Loucy (cell line): ENCODE results near the gene F2RL2.

Experiments
- H2AFZ ChIP-seq: fragments of 200-600 bp; sonication (generic); 2 replicates; pipeline ENCODE4 v1.6.0; 2016; ENCODE audit warnings: antibody characterized with exemption, mild to moderate bottlenecking, low read length, moderate library complexity
- H3F3A ChIP-seq: fragments of 200-600 bp; 2 replicates; pipeline ENCODE4 v1.6.0; 2016; ENCODE audit warnings: antibody characterized with exemption, low read depth, mild to moderate bottlenecking
- H3K27me3 ChIP-seq: fragments of 200-600 bp; sonication (generic); 2 replicates; pipeline ENCODE4 v1.6.1; 2014; ENCODE audit warnings: low read length, mild to moderate bottlenecking; ENCODE audit not compliant: insufficient read depth, poor library complexity, severe bottlenecking
- H3K36me3 ChIP-seq: fragments of 200-600 bp; sonication (generic); 2 replicates; pipeline ENCODE4 v1.6.1; 2016; ENCODE audit warnings: low read length; ENCODE audit not compliant: insufficient read depth
- H3K4me1 ChIP-seq: fragments of 200-600 bp; sonication (generic); 2 replicates; pipeline ENCODE4 v1.5.1; 2014; ENCODE audit warnings: low read length, mild to moderate bottlenecking; ENCODE audit not compliant: insufficient read depth, poor library complexity, severe bottlenecking
- H3K4me2 ChIP-seq: fragments of 200-600 bp; sonication (generic); 2 replicates; pipeline ENCODE4 v1.6.0; 2014; ENCODE audit warnings: antibody characterized with exemption, low read length, low read depth, mild to moderate bottlenecking; ENCODE audit not compliant: poor library complexity, severe bottlenecking
- H3K4me3 ChIP-seq: fragments of 200-600 bp; sonication (generic); 2 replicates; pipeline ENCODE4 v1.5.1; 2014; ENCODE audit warnings: low read length, mild to moderate bottlenecking, mixed read lengths; ENCODE audit not compliant: poor library complexity, severe bottlenecking
- H3K79me2 ChIP-seq: fragments of 200-600 bp; sonication (generic); 2 replicates; pipeline ENCODE4 v1.6.1; 2014; ENCODE audit warnings: low read length; ENCODE audit not compliant: insufficient read depth
- H3K9ac ChIP-seq: fragments of 200-600 bp; sonication (generic); 2 replicates; pipeline ENCODE4 v1.6.0; 2014; ENCODE audit warnings: mild to moderate bottlenecking, low read depth, low read length, moderate library complexity; ENCODE audit not compliant: poor library complexity, severe bottlenecking
- H3K9me2 ChIP-seq: fragments of 200-600 bp; sonication (generic); replicated peaks from 2 replicates; pipeline ENCODE4 v1.6.1; 2016; ENCODE audit warnings: low read depth, low read length, mixed read lengths
- H3K9me3 ChIP-seq: fragments of 200-600 bp; sonication (generic); 2 replicates; pipeline ENCODE4 v1.6.1; 2014; ENCODE audit warnings: mild to moderate bottlenecking, antibody characterized with exemption, low read length, low read depth; ENCODE audit not compliant: insufficient read depth
- H4K20me1 ChIP-seq: fragments of 200-600 bp; sonication (generic); 2 replicates; pipeline ENCODE4 v1.6.0; 2014; ENCODE audit warnings: antibody characterized with exemption, low read length, mild to moderate bottlenecking; ENCODE audit not compliant: insufficient read depth, poor library complexity, severe bottlenecking
- CTCF ChIP-seq: fragments of 200-600 bp; sonication (generic); conservative IDR thresholded peaks from 2 replicates; pipeline ENCODE4 v1.5.1; 2014; ENCODE audit warnings: mild to moderate bottlenecking, antibody characterized with exemption, low read length
- EZH2phosphoT487 ChIP-seq: fragments of 200-600 bp; IDR thresholded peaks from 2 replicates; pipeline ENCODE4 v1.6.1; 2018; ENCODE audit warnings: antibody characterized with exemption, mild to moderate bottlenecking, moderate library complexity, borderline replicate concordance

Gene F2RL2

GRCh38 chr5:76657683-76658311, 34.6 kb upstream of the F2RL2 start:
- Histone ChIP-seq H3K9me3 (no peaks in the 10 kb centered on the region), H2AFZ (no peak overlapping the region), H4K20me1 (no peaks in the 10 kb centered on the region), H3K4me3 (no peak overlapping the region), H3K27me3 (no peaks in the 10 kb centered on the region), H3K4me1 (peaks cover 16% of the 10 kb centered on the region), H3F3A (no peaks in the 10 kb centered on the region), H3K36me3 (peaks cover 65% of the 10 kb centered on the region), H3K79me2 (no peaks in the 10 kb centered on the region), H3K9ac (no peak overlapping the region), H3K9me2 (no peaks in the 10 kb centered on the region), H3K4me2 (no peak overlapping the region)
- no peak for TF ChIP-seq EZH2phosphoT487

- Histone ChIP-seq H3K9me2 (no peaks in the 10 kb centered on the region), H3K79me2 (no peaks in the 10 kb centered on the region), H3K4me1 (peaks cover 16% of the 10 kb centered on the region), H3K9me3 (no peaks in the 10 kb centered on the region), H4K20me1 (no peaks in the 10 kb centered on the region), H3F3A (no peaks in the 10 kb centered on the region), H2AFZ (no peak overlapping the region), H3K27me3 (no peaks in the 10 kb centered on the region), H3K4me2 (no peak overlapping the region), H3K9ac (no peak overlapping the region), H3K36me3 (peaks cover 65% of the 10 kb centered on the region), H3K4me3 (no peak overlapping the region)
- no peak for TF ChIP-seq EZH2phosphoT487
Observed at GRCh38 chr5:76657091-76657490, 33.9 kb upstream of the F2RL2 start.

GRCh38 chr5:76652809-76653414, 29.7 kb upstream of the F2RL2 start:
- Histone ChIP-seq H4K20me1 (no peaks in the 10 kb centered on the region), H3F3A (no peaks in the 10 kb centered on the region), H3K9me3 (peaks cover 20% of the 10 kb centered on the region), H3K9me2 (no peaks in the 10 kb centered on the region), H3K4me2 (no peak overlapping the region), H3K4me1 (peaks cover 6% of the 10 kb centered on the region), H3K79me2 (no peaks in the 10 kb centered on the region), H3K27me3 (no peaks in the 10 kb centered on the region), H3K9ac (no peak overlapping the region), H3K36me3 (peaks cover 59% of the 10 kb centered on the region), H2AFZ (no peak overlapping the region), H3K4me3 (no peak overlapping the region)
- no peak for TF ChIP-seq EZH2phosphoT487

- H3K9ac ChIP-seq: no peak overlapping the region
- peaks cover 66% of the 10 kb centered on the region for H3K36me3 ChIP-seq
Observed at GRCh38 chr5:76649140-76649539, 25.9 kb upstream of the F2RL2 start.

More at GRCh38 chr5:76649140-76649539, 25.9 kb upstream of the F2RL2 start:
- Histone ChIP-seq H3K4me1 (no peaks in the 10 kb centered on the region), H3F3A (no peaks in the 10 kb centered on the region), H3K4me3 (no peak overlapping the region), H3K27me3 (no peaks in the 10 kb centered on the region), H3K9me2 (no peaks in the 10 kb centered on the region), H4K20me1 (no peaks in the 10 kb centered on the region), H2AFZ (no peak overlapping the region), H3K4me2 (no peak overlapping the region), H3K9me3 (peaks cover 22% of the 10 kb centered on the region), H3K79me2 (no peaks in the 10 kb centered on the region)
- TF ChIP-seq CTCF (no peak), EZH2phosphoT487 (no peak)
